ENCODE measurements around the gene SETD4.

The SETD4 gene

DNA sequence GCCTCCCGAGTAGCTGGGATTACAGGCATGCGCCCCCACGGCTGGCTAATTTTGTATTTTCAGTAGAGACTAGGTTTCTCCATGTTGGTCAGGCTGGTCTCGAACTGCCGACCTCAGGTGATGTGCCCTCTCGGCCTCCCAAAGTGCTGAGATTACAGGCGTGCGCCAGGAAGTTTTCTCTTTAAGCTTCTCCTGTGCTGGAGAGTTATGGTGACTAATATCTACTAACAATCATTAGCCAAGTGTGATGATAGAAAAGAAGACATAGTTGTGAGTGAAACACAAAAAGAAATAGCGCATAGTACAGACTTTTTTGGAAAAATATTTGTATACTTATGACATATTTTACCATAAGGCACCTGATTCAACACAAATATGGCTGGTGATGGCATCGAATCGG lies 56.5 kb downstream of the SETD4 start:
- DNase-seq = no peak

DNA sequence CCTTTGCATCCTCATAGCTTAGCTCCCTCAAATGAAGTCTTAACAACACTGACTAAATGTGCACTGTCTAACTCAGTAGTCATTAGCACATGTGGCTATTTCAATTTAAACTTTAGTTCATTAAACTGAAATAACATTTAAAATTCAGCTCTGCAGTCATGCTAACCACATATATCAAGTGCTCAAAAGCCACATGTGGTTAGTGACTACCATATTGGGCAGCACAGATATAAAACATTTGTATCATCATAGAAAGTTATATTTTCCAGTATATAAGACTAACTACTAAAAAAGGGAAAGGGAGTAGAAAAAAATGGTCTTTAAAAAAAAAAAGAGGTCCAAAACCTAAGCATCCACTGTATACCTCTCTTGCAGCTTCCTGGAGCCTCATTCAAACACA lies 64.1 kb downstream of the SETD4 start:
- DNase-seq = no peak

DNA sequence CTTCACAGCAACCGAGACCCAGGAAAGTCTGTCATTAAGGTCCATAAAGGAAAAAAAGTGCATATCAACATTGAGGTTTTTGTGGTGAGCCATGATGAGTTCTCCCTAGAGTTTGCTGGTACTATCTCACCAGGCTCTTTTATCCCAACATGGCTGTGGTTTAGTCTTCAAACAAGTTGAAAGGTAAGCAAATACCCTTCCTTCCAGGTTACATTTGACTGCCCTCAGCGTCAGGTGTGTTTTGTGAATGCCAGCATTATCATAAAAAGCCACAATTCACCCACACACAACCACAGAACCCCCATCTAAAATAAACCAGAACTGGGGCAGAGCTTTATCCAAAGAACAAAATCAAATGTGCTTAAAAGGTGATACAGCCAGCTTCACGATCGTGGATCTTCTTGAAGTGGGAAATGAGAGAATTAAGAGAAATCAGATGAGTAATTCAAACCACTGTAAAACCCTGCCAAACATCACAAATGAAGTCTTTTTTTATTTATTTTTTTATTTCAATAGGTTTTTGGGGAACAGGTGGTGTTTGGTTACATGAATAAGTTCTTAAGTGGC lies 64.7 kb downstream of the SETD4 start:
- no peak for DNase-seq

DNA sequence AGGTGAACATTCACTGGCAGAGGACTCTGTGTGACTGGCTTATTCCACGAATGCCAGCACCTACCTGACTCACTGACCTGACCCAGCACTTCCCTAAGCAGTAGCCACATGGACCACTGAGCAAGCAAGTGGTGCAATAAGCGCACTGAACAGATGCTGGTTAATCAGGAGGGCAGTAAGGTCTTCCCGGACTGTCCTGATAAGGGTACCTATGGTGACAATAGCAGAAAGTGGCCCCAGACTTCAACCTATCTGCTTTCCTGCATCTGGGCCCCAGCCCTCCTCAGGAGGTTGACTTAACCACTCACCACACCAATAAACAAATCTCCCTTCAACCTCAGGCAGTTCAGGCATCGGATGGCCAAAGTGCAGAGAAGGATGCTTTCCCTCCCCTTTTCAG lies 65.7 kb downstream of the SETD4 start:
- DNase-seq = no peak

DNA sequence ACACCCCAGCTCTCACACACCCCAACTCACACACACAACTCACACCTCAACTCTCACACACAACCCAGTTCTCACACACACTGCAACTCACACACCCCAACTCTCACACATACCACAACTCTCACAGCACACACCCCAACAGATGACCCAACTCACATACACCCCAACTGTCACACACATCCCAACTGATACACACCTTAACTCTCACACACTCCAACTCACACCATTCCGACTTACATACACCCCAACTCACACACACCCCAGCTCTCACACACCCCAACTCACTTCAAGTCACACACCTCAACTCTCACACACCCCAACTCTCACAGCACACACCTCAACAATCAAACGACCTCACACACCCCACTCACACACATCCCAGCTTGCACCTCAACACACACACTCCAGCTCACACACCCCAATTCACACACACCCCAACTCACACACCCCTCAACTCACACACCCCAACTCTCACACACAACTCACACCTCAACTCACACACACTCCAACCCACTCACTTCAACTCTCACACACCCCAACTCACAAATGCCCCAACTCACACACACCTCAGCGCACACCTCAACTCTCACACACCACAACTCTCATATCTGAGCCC lies 66.3 kb downstream of the SETD4 start:
- DNase-seq = no peak

DNA sequence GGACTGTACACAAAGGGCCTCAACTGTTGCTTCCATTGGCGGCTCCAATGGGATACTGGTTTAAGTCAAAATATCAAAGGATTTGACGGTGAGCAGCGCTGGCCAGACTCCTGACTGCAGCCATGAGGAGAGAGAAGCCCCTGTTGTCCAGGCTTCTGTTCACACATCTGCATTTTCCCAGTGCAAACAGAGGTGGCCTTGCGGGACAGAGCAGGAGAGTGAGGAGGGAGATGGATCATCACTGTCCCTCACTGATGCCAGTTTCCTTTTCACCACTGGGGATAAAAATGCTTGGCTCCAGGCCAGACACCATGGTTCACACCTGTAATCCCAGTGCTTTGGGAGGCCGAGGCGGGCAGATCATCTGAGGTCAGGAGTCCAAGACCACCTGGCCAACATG lies 69.2 kb downstream of the SETD4 start:
- DNase-seq = no peak

- DNase-seq = no peak
These were observed 69.7 kb downstream of the SETD4 start for GRCh38 chr21:35990609-35991008.

DNA sequence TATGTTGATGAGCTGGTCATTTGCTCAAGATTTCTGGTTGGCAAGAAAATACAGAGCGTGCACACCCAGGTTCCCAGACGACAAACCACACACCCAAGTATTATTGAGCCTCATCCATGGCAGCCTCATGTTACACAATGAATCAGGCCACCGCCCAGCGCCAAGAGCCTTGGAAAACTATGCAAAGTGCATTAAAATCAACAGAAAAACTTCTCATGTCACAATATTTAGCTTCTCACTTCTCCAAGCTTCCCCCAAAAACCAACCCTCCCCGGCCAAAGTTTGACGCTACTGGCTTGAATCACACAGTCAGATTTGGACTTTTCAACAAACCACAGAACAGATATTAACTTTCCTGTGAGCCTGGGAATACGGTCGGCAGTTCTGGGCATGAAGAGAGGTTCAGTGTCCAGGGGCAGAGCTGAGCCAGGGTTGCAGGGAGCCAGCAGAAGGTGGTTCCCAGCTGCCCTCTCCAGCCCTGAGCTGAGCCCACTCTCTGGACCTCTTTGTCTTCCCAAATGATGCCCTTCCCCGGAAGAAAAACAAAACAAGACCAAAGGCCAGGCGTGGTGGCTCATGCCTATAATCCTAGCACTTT lies 71.1 kb downstream of the SETD4 start:
- no peak for DNase-seq

GRCh38 chr21:35988416-35989137 lies 71.7 kb downstream of the SETD4 start:
- no peak for DNase-seq

DNA sequence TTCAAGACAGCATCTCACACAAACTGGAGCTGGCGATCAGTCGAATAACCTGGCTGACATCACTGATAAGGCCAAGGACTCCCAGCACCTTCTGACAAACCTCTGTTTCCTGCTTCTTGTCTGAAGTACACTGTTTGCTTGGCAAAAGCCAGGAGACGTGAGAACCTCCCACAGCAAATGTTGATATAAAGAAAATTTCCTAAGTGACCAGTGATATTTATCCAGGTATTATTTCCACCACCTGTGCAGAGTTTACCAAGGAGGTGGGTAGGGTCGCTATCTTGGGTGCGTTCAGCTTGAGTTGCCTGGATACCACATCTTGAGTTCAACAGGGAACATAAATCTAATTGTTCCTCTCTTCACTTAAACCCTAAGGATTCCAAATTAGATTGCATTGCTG lies 72.9 kb downstream of the SETD4 start:
- DNase-seq = no peak

GRCh38 chr21:35984654-35985361 lies 75.5 kb downstream of the SETD4 start:
- no peak for DNase-seq
